Liver (tissue), 9 donors: ENCODE measurements around the gene LMNB1. TPM values are rescaled to one million over a fixed set of nuclear protein-coding genes. Genes with fewer than 3 reads are reported as not detected.
A peak's percentile ranks its signal among the peaks of the same experiment; 100 is the strongest.
"Not testable (repeated sequence)": the region's sequence is repeated elsewhere in the genome, so short reads cannot be mapped to it uniquely, and the experiment has no call there.

Experiments used
- DNase-seq: peaks from one replicate; pipeline ENCODE4 v3.0.0-alpha.2; 2017; ENCODE audit warnings: low spot score
- H3K27ac ChIP-seq, 2 donors: one replicate each; pipeline ENCODE4 v1.7.0; 2013; ENCODE audit warnings: inconsistent platforms in 2 of 2, low read length in 2 of 2, control low read depth in 1 of 2, low read depth in 1 of 2, mild to moderate bottlenecking in 1 of 2
- H3K27me3 ChIP-seq, 4 donors: one replicate each; pipeline versions ENCODE4 v1.6.1 to v1.7.0; 2013; ENCODE audit warnings: low read length in 3 of 4, inconsistent platforms in 1 of 4, mild to moderate bottlenecking in 1 of 4, moderate library complexity in 1 of 4; ENCODE audit not compliant: control insufficient read depth in 4 of 4, insufficient read depth in 4 of 4
- H3K36me3 ChIP-seq, 4 donors: one replicate each; pipeline versions ENCODE4 v1.6.1 to v1.7.0; 2013; ENCODE audit warnings: low read length in 3 of 4, mild to moderate bottlenecking in 3 of 4, low read depth in 1 of 4, moderate library complexity in 1 of 4; ENCODE audit not compliant: control insufficient read depth in 4 of 4, insufficient read depth in 3 of 4
- H3K4me1 ChIP-seq, 4 donors: one replicate each; pipeline versions ENCODE4 v1.6.1 to v1.7.0; 2013; ENCODE audit warnings: low read length in 3 of 4, mild to moderate bottlenecking in 3 of 4, moderate library complexity in 1 of 4; ENCODE audit not compliant: control insufficient read depth in 4 of 4, insufficient read depth in 4 of 4
- H3K4me3 ChIP-seq, 3 donors: one replicate each; pipeline versions ENCODE4 v1.6.1 to v1.7.0; 2013; ENCODE audit warnings: low read length in 3 of 3, control low read depth in 1 of 3, low read depth in 1 of 3, mild to moderate bottlenecking in 1 of 3
- H3K9ac ChIP-seq, 2 donors: one replicate each; pipeline ENCODE4 v1.7.0; 2013; ENCODE audit warnings: low read length in 2 of 2, mild to moderate bottlenecking in 2 of 2, moderate library complexity in 2 of 2, control low read depth in 1 of 2, low read depth in 1 of 2
- H3K9me3 ChIP-seq, 4 donors: one replicate each; pipeline versions ENCODE4 v1.6.1 to v1.7.0; 2013; ENCODE audit warnings: low read length in 3 of 4; ENCODE audit not compliant: control insufficient read depth in 4 of 4
- EGR1 ChIP-seq, 2 donors: IDR thresholded peaks; 2 replicates each; pipeline ENCODE4 v1.6.1; 2016 to 2018; ENCODE audit warnings: antibody characterized with exemption in 2 of 2, low read depth in 2 of 2
- FOXA1 ChIP-seq: IDR thresholded peaks from 2 replicates; pipeline ENCODE4 v1.6.1; 2016; ENCODE audit warnings: antibody characterized with exemption
- FOXA2 ChIP-seq: IDR thresholded peaks from 2 replicates; pipeline ENCODE4 v1.6.1; 2016; ENCODE audit warnings: antibody characterized with exemption
- GABPA ChIP-seq, 2 donors: IDR thresholded peaks in 1 of 2; conservative IDR thresholded peaks in 1 of 2; 2 replicates each; pipeline ENCODE4 v1.6.1; 2016; ENCODE audit warnings: antibody characterized with exemption in 2 of 2, mild to moderate bottlenecking in 1 of 2, moderate library complexity in 1 of 2
- HNF4A ChIP-seq, 2 donors: conservative IDR thresholded peaks; 2 replicates each; pipeline ENCODE4 v1.6.1; 2016; ENCODE audit warnings: antibody characterized with exemption in 2 of 2, mild to moderate bottlenecking in 2 of 2
- HNF4G ChIP-seq: IDR thresholded peaks from 2 replicates; pipeline ENCODE4 v1.6.1; 2016; ENCODE audit warnings: antibody characterized with exemption
- JUND ChIP-seq, 2 donors: IDR thresholded peaks; 2 replicates each; pipeline ENCODE4 v1.6.1; 2016; ENCODE audit warnings: antibody characterized with exemption in 2 of 2
- NR2F2 ChIP-seq: IDR thresholded peaks from 2 replicates; pipeline ENCODE4 v1.6.1; 2016; ENCODE audit warnings: antibody characterized with exemption
- RAD21 ChIP-seq, 2 donors: IDR thresholded peaks; 2 replicates each; pipeline ENCODE4 v1.6.1; 2016; ENCODE audit warnings: antibody characterized with exemption in 2 of 2, mild to moderate bottlenecking in 2 of 2
- RXRA ChIP-seq, 2 donors: IDR thresholded peaks; 2 replicates each; pipeline ENCODE4 v1.6.1; 2017 to 2018; ENCODE audit warnings: antibody characterized with exemption in 2 of 2, mild to moderate bottlenecking in 1 of 2
- SP1 ChIP-seq: IDR thresholded peaks from 2 replicates; pipeline ENCODE4 v1.6.1; 2018; ENCODE audit warnings: antibody characterized with exemption, mild to moderate bottlenecking
- TAF1 ChIP-seq: conservative IDR thresholded peaks from 2 replicates; pipeline ENCODE4 v1.6.1; 2016; ENCODE audit warnings: antibody characterized with exemption, mild to moderate bottlenecking
- YY1 ChIP-seq: IDR thresholded peaks from 2 replicates; pipeline ENCODE4 v1.6.1; 2016; ENCODE audit warnings: antibody characterized with exemption, mild to moderate bottlenecking
- WGBS: extraction: QIAGEN DNeasy Blood & Tissue Kit; methylation state at CpG from one replicate; pipeline ENCODE4 v1.1.7; 2013; 5-methylcytosine and 5-hydroxymethylcytosine counted together
- polyA plus RNA-seq, 2 donors: library from polyadenylated mRNA; stranded (reverse) in 1 of 2; unstranded in 1 of 2; fragments of 200-250 nt in 1 of 2; fragments of >200 nt in 1 of 2; fragmentation: Nextera tagmentation in 1 of 2; extraction: Ambion mirVana in 1 of 2; gene quantifications; one replicate each; pipeline versions ENCODE4 v1.2.1 to v1.2.3, GENCODE V29; 2013 to 2015
- total RNA-seq, 2 donors: library from RNA; depleted of rRNA; stranded (reverse); fragments of >200 nt; gene quantifications; one replicate each; pipeline ENCODE4 v1.2.3, GENCODE V29; 2014
- TF ChIP-seq, protein P1 (sequence below): IDR thresholded peaks from 2 replicates; pipeline ENCODE4 v1.6.1; 2016; ENCODE audit warnings: antibody characterized with exemption
- TF ChIP-seq, protein P2 (sequence below): fragments of 150-350 bp; IDR thresholded peaks from 2 replicates; pipeline ENCODE4 v1.5.1; 2017; ENCODE audit warnings: improper control_type of control experiment, low read depth, low read length; ENCODE audit not compliant: missing input control
- TF ChIP-seq, protein P3 (sequence below): IDR thresholded peaks from 2 replicates; pipeline ENCODE4 v1.6.1; 2016; ENCODE audit warnings: antibody characterized with exemption
- TF ChIP-seq, protein P4 (sequence below): IDR thresholded peaks from 2 replicates; pipeline ENCODE4 v1.6.1; 2016; ENCODE audit warnings: antibody characterized with exemption, mild to moderate bottlenecking
- TF ChIP-seq, protein P5 (sequence below): IDR thresholded peaks from 2 replicates; pipeline ENCODE4 v1.6.1; 2016; ENCODE audit warnings: antibody characterized with exemption
- donor health status: healthy.
- donor health status: healthy.
- donor health status: healthy.
- donor health status: healthy.
- donor health status: healthy.

The LMNB1 gene
- total and polyA plus RNA-seq, 4 donors, result 0.57 to 45.7 (median 5.6) TPM

DNA sequence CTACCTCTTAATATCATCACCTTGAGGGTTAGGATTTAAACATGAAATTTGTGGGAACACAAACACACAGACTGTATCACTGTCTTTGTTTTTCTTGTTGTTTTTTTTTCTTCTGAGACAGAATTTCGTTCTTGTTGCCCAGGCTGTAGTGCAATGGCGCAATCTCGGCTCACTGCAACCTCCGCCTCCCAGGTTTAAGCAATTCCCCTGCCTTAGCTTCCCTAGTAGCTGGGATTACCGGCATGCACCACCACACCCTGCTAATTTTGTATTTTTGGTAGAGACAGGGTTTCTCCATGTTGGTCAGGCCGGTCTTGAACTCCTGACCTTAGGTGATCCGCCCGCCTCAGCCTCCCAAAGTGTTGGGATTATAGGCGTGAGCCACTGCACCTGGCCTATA is 36.9 kb downstream of the LMNB1 start:
- not testable (repeated sequence) for H3K4me1 ChIP-seq, H3K4me3 ChIP-seq, H3K9ac ChIP-seq, H3K9me3 ChIP-seq, H3K27me3 ChIP-seq, DNase-seq
- 87% methylated on average over 9 of the region's 9 CpGs for WGBS
- H3K36me3 ChIP-seq, result peaks cover 0 to 16% (median 3%) of the 10 kb centered on the region in 4 donors
- H3K27ac ChIP-seq, result peak overlapping the region; percentile 9 to 12

DNA sequence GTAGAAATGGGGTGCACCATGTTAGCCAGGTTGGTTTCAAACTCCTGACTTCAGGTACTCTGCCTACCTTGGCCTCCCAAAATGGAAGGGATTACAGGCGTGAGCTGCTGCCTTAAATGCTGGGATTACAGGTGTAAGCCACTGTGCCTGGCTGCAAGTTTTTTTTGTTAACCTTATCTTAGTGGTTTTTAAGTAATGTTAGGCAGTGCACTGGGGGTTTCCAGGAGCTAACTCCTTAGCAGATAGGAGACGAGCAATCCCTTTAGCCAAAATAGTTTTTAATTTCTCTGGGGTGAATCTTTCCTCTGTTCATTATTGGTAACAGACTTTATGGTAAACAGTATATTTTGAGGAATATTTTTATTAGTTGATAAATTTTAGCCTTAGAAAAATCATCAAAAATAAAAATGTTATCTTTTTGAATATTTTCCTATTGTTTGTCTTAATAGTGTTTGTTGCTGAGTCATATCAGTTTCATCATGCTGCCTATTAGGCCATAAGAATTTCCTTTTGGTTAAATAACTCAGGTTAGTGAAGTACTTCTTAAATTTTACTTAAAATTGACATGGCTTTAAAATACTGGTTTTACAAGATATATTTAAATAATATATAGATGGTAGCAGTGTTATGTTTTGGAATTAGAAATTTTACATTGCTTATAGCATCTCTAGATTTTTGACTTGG is 37.9 kb downstream of the LMNB1 start:
- Histone ChIP-seq H3K4me3 (no peak overlapping the region), H3K9me3 (no peaks in the 10 kb centered on the region), H3K27ac (no peak overlapping the region), H3K36me3 (peaks cover 0 to 16% (median 3%) of the 10 kb centered on the region in 4 donors), H3K9ac (no peak overlapping the region), H3K4me1 (no peaks in the 10 kb centered on the region), H3K27me3 (no peaks in the 10 kb centered on the region)
- no peak for TF ChIP-seq HNF4G
- no peak for TF ChIP-seq RXRA (IDR thresholded peaks at IDR 0.05)
- TF ChIP-seq, protein P1, sequence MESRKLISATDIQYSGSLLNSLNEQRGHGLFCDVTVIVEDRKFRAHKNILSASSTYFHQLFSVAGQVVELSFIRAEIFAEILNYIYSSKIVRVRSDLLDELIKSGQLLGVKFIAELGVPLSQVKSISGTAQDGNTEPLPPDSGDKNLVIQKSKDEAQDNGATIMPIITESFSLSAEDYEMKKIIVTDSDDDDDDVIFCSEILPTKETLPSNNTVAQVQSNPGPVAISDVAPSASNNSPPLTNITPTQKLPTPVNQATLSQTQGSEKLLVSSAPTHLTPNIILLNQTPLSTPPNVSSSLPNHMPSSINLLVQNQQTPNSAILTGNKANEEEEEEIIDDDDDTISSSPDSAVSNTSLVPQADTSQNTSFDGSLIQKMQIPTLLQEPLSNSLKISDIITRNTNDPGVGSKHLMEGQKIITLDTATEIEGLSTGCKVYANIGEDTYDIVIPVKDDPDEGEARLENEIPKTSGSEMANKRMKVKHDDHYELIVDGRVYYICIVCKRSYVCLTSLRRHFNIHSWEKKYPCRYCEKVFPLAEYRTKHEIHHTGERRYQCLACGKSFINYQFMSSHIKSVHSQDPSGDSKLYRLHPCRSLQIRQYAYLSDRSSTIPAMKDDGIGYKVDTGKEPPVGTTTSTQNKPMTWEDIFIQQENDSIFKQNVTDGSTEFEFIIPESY, result no peak
- no peak for TF ChIP-seq FOXA2
- no peak for TF ChIP-seq RAD21 (IDR thresholded peaks at IDR 0.05)
- TF ChIP-seq SP1, result no peak
- no peak for TF ChIP-seq NR2F2
- TF ChIP-seq, protein P2, sequence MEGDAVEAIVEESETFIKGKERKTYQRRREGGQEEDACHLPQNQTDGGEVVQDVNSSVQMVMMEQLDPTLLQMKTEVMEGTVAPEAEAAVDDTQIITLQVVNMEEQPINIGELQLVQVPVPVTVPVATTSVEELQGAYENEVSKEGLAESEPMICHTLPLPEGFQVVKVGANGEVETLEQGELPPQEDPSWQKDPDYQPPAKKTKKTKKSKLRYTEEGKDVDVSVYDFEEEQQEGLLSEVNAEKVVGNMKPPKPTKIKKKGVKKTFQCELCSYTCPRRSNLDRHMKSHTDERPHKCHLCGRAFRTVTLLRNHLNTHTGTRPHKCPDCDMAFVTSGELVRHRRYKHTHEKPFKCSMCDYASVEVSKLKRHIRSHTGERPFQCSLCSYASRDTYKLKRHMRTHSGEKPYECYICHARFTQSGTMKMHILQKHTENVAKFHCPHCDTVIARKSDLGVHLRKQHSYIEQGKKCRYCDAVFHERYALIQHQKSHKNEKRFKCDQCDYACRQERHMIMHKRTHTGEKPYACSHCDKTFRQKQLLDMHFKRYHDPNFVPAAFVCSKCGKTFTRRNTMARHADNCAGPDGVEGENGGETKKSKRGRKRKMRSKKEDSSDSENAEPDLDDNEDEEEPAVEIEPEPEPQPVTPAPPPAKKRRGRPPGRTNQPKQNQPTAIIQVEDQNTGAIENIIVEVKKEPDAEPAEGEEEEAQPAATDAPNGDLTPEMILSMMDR, result no peak
- TF ChIP-seq JUND (IDR thresholded peaks at IDR 0.05), result no peak
- TF ChIP-seq, protein P3, sequence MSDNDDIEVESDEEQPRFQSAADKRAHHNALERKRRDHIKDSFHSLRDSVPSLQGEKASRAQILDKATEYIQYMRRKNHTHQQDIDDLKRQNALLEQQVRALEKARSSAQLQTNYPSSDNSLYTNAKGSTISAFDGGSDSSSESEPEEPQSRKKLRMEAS, result no peak
- TF ChIP-seq TAF1, result no peak
- TF ChIP-seq, protein P4, sequence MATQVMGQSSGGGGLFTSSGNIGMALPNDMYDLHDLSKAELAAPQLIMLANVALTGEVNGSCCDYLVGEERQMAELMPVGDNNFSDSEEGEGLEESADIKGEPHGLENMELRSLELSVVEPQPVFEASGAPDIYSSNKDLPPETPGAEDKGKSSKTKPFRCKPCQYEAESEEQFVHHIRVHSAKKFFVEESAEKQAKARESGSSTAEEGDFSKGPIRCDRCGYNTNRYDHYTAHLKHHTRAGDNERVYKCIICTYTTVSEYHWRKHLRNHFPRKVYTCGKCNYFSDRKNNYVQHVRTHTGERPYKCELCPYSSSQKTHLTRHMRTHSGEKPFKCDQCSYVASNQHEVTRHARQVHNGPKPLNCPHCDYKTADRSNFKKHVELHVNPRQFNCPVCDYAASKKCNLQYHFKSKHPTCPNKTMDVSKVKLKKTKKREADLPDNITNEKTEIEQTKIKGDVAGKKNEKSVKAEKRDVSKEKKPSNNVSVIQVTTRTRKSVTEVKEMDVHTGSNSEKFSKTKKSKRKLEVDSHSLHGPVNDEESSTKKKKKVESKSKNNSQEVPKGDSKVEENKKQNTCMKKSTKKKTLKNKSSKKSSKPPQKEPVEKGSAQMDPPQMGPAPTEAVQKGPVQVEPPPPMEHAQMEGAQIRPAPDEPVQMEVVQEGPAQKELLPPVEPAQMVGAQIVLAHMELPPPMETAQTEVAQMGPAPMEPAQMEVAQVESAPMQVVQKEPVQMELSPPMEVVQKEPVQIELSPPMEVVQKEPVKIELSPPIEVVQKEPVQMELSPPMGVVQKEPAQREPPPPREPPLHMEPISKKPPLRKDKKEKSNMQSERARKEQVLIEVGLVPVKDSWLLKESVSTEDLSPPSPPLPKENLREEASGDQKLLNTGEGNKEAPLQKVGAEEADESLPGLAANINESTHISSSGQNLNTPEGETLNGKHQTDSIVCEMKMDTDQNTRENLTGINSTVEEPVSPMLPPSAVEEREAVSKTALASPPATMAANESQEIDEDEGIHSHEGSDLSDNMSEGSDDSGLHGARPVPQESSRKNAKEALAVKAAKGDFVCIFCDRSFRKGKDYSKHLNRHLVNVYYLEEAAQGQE, result no peak
- no peak for TF ChIP-seq GABPA (IDR thresholded peaks at IDR 0.05 in 1 of 2, conservative IDR thresholded peaks at IDR 0.05 in 1 of 2)
- TF ChIP-seq YY1, result no peak
- TF ChIP-seq FOXA1, result no peak
- TF ChIP-seq EGR1 (IDR thresholded peaks at IDR 0.05; ENCODE audit: low read depth in 2 of 2), result no peak
- no peak for TF ChIP-seq HNF4A (conservative IDR thresholded peaks at IDR 0.05)
- TF ChIP-seq, protein P5, sequence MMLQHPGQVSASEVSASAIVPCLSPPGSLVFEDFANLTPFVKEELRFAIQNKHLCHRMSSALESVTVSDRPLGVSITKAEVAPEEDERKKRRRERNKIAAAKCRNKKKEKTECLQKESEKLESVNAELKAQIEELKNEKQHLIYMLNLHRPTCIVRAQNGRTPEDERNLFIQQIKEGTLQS, result no peak
- DNase-seq, result no peak
- WGBS, result 97% methylated on average over 2 of the region's 2 CpGs
